Kidney epithelial cell (primary cell): ENCODE results near the gene ZFYVE26. TPM values are rescaled to one million over a fixed set of nuclear protein-coding genes. Genes with fewer than 3 reads are reported as not detected.

ENCODE experiments used
- DNase-seq: peaks from one replicate; pipeline ENCODE4 v3.0.0-alpha.2; 2010; ENCODE audit warnings: low read depth
- H3K27me3 ChIP-seq: 2 replicates; pipeline ENCODE4 v1.6.0; 2011; ENCODE audit warnings: low read length; ENCODE audit not compliant: control insufficient read depth, insufficient read depth
- H3K36me3 ChIP-seq: 2 replicates; pipeline ENCODE4 v1.5.1; 2011; ENCODE audit warnings: low read length; ENCODE audit not compliant: control insufficient read depth, insufficient read depth
- H3K4me3 ChIP-seq: 2 replicates; pipeline ENCODE4 v1.5.1; 2011; ENCODE audit warnings: low read depth, mild to moderate bottlenecking, control low read depth, low read length
- total RNA-seq: library from RNA; depleted of rRNA; stranded (reverse); fragments of >200 nt; gene quantifications from 2 replicates; pipeline ENCODE4 v1.2.3, GENCODE V29; 2015
- TF ChIP-seq, protein P1 (sequence below): IDR thresholded peaks from 2 replicates; pipeline ENCODE4 v1.5.1; 2011; ENCODE audit warnings: mild to moderate bottlenecking, moderate library complexity, low read length, control low read depth, inconsistent platforms; ENCODE audit not compliant: insufficient read depth, poor library complexity, severe bottlenecking

The ZFYVE26 gene
- total RNA-seq, 1 donor from 2014 or later, result 26.2 TPM

- Histone ChIP-seq H3K4me3 (no peak overlapping the region), H3K27me3 (no peaks in the 10 kb centered on the region), H3K36me3 (peaks cover 3% of the 10 kb centered on the region)
- no peak for DNase-seq
- TF ChIP-seq, protein P1, sequence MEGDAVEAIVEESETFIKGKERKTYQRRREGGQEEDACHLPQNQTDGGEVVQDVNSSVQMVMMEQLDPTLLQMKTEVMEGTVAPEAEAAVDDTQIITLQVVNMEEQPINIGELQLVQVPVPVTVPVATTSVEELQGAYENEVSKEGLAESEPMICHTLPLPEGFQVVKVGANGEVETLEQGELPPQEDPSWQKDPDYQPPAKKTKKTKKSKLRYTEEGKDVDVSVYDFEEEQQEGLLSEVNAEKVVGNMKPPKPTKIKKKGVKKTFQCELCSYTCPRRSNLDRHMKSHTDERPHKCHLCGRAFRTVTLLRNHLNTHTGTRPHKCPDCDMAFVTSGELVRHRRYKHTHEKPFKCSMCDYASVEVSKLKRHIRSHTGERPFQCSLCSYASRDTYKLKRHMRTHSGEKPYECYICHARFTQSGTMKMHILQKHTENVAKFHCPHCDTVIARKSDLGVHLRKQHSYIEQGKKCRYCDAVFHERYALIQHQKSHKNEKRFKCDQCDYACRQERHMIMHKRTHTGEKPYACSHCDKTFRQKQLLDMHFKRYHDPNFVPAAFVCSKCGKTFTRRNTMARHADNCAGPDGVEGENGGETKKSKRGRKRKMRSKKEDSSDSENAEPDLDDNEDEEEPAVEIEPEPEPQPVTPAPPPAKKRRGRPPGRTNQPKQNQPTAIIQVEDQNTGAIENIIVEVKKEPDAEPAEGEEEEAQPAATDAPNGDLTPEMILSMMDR, result no peak
These were observed 34.3 kb downstream of the ZFYVE26 start for GRCh38 chr14:67782090-67782489.

DNA sequence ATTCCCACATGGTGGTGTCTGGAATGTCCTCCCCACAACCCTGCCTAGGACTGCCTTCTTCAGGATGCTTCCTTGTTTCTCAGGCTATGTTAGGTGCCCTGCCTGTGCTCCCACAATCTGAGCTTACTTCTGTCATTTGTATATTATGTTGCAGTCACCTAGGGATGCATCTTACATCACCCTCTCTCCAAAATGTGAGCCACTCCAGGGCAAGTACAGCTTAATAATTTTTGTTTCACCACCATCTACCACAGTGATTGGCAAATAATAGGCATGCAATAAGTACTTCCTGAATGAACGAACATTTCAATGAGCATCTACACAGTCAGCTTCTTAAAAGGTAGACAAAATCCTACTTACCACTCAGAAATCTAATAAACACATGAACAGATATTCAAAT, 37.6 kb downstream of the ZFYVE26 start:
- no peak for DNase-seq
- Histone ChIP-seq H3K36me3 (peaks cover 1% of the 10 kb centered on the region), H3K4me3 (no peak overlapping the region), H3K27me3 (no peaks in the 10 kb centered on the region)
- TF ChIP-seq, protein P1, result no peak

DNA sequence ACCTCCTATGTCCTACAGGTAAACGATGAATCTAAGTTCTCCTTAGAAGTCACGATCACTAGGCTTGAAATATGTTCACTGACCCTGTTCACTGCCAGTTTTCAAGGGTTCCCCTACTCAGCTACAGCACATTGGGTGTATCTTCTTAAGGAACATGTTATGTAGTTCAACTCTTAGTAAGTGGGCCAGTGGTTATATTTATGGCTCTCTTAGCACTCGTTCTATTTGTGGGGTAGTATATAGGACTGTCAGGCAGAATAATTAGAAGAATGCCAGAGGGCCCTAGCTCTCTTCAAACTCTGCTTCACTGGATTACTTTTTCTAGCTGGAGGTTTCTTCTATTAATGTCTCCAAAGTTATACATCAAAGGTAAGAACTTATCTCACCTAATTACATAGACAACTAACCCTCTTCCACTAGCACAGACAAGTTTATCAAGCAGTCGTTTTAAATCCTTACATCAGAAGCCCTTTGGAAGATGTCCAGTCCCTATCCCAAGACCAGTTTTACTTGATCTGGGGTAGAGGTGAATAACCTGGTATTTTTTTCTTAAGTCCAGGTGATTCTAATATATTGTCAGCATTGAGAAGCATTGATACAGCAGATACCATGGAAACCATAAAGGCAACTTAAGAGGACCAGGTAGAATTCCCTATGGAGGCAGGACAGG, 39.6 kb downstream of the ZFYVE26 start:
- no peak for DNase-seq
- Histone ChIP-seq H3K27me3 (no peaks in the 10 kb centered on the region), H3K4me3 (no peak overlapping the region), H3K36me3 (peaks cover 2% of the 10 kb centered on the region)
- TF ChIP-seq, protein P1, result no peak

DNA sequence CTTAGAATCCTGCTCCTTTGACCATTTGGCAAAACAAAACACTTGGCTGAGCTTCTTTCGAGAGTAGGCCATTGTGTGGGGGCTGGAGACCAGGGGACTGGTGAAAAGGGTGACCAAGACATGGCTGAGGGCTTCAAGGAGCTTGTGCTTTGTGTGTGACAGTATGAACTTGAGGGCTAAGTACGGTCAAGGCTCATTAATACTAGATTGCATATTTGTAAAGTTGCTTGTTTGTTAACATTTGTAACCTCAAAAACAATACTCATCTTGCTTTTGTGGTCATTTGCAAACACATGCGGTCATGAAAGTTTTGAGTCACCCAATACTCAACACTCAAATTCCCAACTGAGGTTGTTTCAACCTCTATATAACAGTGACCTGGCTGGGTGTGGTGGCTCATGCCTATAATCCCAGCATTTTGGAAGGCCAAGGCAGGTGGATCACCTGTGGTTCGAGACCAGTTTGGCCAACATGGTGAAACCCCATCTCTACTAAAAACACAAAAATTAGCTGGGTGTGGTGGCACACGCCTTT, 42.5 kb downstream of the ZFYVE26 start:
- no peak for DNase-seq
- TF ChIP-seq, protein P1, result no peak

GRCh38 chr14:67768219-67768618, 48.2 kb downstream of the ZFYVE26 start:
- DNase-seq, result no peak
- Histone ChIP-seq H3K27me3 (no peaks in the 10 kb centered on the region), H3K36me3 (peaks cover 2% of the 10 kb centered on the region), H3K4me3 (no peak overlapping the region)
- TF ChIP-seq, protein P1, result no peak

More for the DNA sequence above, 42.5 kb downstream of the ZFYVE26 start:
- H3K4me3 ChIP-seq, result no peak overlapping the region
- no peaks in the 10 kb centered on the region for H3K27me3 ChIP-seq
- H3K36me3 ChIP-seq, result peaks cover 2% of the 10 kb centered on the region
